ENCODE results near the gene NCK2.

GRCh38 chr2:105736145-105736544 is 8.6 kb upstream of the NCK2 start:
- TF ChIP-seq, protein P1, sequence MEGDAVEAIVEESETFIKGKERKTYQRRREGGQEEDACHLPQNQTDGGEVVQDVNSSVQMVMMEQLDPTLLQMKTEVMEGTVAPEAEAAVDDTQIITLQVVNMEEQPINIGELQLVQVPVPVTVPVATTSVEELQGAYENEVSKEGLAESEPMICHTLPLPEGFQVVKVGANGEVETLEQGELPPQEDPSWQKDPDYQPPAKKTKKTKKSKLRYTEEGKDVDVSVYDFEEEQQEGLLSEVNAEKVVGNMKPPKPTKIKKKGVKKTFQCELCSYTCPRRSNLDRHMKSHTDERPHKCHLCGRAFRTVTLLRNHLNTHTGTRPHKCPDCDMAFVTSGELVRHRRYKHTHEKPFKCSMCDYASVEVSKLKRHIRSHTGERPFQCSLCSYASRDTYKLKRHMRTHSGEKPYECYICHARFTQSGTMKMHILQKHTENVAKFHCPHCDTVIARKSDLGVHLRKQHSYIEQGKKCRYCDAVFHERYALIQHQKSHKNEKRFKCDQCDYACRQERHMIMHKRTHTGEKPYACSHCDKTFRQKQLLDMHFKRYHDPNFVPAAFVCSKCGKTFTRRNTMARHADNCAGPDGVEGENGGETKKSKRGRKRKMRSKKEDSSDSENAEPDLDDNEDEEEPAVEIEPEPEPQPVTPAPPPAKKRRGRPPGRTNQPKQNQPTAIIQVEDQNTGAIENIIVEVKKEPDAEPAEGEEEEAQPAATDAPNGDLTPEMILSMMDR (conservative IDR thresholded peaks at IDR 0.05; ENCODE audit: low read length) = no peak; the same call in 1 of the 2 replicates
- TF ChIP-seq EZH2phosphoT487 (IDR thresholded peaks at IDR 0.05; ENCODE audit: borderline replicate concordance) = no peak

Data from Loucy (cell line).